Activated CD4-positive, alpha-beta T cell treated with anti-CD3 and anti-CD28 coated beads, Interleukin-2, amount 10 ng/mL, durations not matched to agents 24 days and 14 days (primary cell): ENCODE results near the gene HRH1. TPM values are rescaled to one million over a fixed set of nuclear protein-coding genes. Genes with fewer than 3 reads are reported as not detected.
"Not testable (repeated sequence)": the region's sequence is repeated elsewhere in the genome, so short reads cannot be mapped to it uniquely, and the experiment has no call there.

ENCODE experiments used
- DNase-seq: peaks from one replicate; pipeline ENCODE4 v3.0.0; 2022
- H3K27ac Mint-ChIP-seq: one replicate; pipeline ENCODE4 v1.8.0; 2022; ENCODE audit warnings: mild to moderate bottlenecking, mixed read lengths
- H3K27me3 Mint-ChIP-seq: one replicate; pipeline ENCODE4 v1.8.0; 2022; ENCODE audit warnings: mixed read lengths
- H3K36me3 Mint-ChIP-seq: one replicate; pipeline ENCODE4 v1.8.0; 2022; ENCODE audit warnings: low read depth, mild to moderate bottlenecking, mixed read lengths
- H3K4me1 Mint-ChIP-seq: one replicate; pipeline ENCODE4 v1.8.0; 2021; ENCODE audit warnings: mixed read lengths
- H3K4me3 Mint-ChIP-seq: one replicate; pipeline ENCODE4 v1.8.0; 2022; ENCODE audit warnings: mild to moderate bottlenecking, moderate library complexity, mixed read lengths
- H3K9me3 Mint-ChIP-seq: one replicate; pipeline ENCODE4 v1.8.0; 2021; ENCODE audit warnings: mixed read lengths
- intact Hi-C: fragments of 100-400 bp; cut with micrococcal nuclease; formaldehyde crosslinking; loops from one replicate; pipeline ENCODE4 v1.15.1; 2023
- total RNA-seq: library from RNA; stranded (reverse); gene quantifications from 2 replicates; pipeline ENCODE4 v1.2.3, GENCODE V29; 2022

HRH1 gene
- total RNA-seq, 1 donor from 2014 or later, result 0.42 TPM

GRCh38 chr3:11213810-11214450 lies 59.6 kb downstream of the HRH1 start:
- intact Hi-C loops, result no loop called here
- no peaks in the 10 kb centered on the region for H3K36me3 Mint-ChIP-seq
- DNase-seq, result no peak
- H3K4me3 Mint-ChIP-seq, result no peak overlapping the region
- peaks cover 15% of the 10 kb centered on the region for H3K27me3 Mint-ChIP-seq
- no peaks in the 10 kb centered on the region for H3K4me1 Mint-ChIP-seq
- no peaks in the 10 kb centered on the region for H3K9me3 Mint-ChIP-seq
- H3K27ac Mint-ChIP-seq, result no peak overlapping the region

GRCh38 chr3:11214451-11214978 lies 60.2 kb downstream of the HRH1 start:
- DNase-seq, result no peak
- Mint-ChIP-seq H3K4me1 (no peaks in the 10 kb centered on the region), H3K4me3 (no peak overlapping the region), H3K36me3 (no peaks in the 10 kb centered on the region), H3K9me3 (no peaks in the 10 kb centered on the region), H3K27me3 (peaks cover 13% of the 10 kb centered on the region), H3K27ac (no peak overlapping the region)
- intact Hi-C loops, result no loop called here

GRCh38 chr3:11217370-11217769 lies 63.1 kb downstream of the HRH1 start:
- H3K9me3 Mint-ChIP-seq, H3K4me3 Mint-ChIP-seq, H3K36me3 Mint-ChIP-seq, H3K4me1 Mint-ChIP-seq, DNase-seq, H3K27ac Mint-ChIP-seq, intact Hi-C loops: not testable (repeated sequence)
- H3K27me3 Mint-ChIP-seq, result peaks cover 17% of the 10 kb centered on the region

GRCh38 chr3:11220230-11220629 lies 65.9 kb downstream of the HRH1 start:
- H3K27ac Mint-ChIP-seq, result no peak overlapping the region

GRCh38 chr3:11221818-11222415 lies 67.6 kb downstream of the HRH1 start:
- no peaks in the 10 kb centered on the region for H3K9me3 Mint-ChIP-seq
- H3K36me3 Mint-ChIP-seq, result no peaks in the 10 kb centered on the region
- H3K4me1 Mint-ChIP-seq, result peaks cover 8% of the 10 kb centered on the region
- intact Hi-C loops, result no loop called here
- peaks cover 8% of the 10 kb centered on the region for H3K27me3 Mint-ChIP-seq
- H3K27ac Mint-ChIP-seq, result no peak overlapping the region
- DNase-seq, result no peak
- H3K4me3 Mint-ChIP-seq, result no peak overlapping the region

More at GRCh38 chr3:11220230-11220629, 65.9 kb downstream of the HRH1 start:
- no peak overlapping the region for H3K4me3 Mint-ChIP-seq
- H3K9me3 Mint-ChIP-seq, result no peaks in the 10 kb centered on the region
- H3K4me1 Mint-ChIP-seq, result peaks cover 2% of the 10 kb centered on the region
- DNase-seq, result no peak
- no peaks in the 10 kb centered on the region for H3K36me3 Mint-ChIP-seq
- intact Hi-C loops, result no loop called here
- peaks cover 8% of the 10 kb centered on the region for H3K27me3 Mint-ChIP-seq

GRCh38 chr3:11224010-11224409 lies 69.7 kb downstream of the HRH1 start:
- intact Hi-C loops, result no loop called here
- no peak for DNase-seq
- H3K36me3 Mint-ChIP-seq, result no peaks in the 10 kb centered on the region
- peaks cover 8% of the 10 kb centered on the region for H3K4me1 Mint-ChIP-seq
- no peak overlapping the region for H3K4me3 Mint-ChIP-seq
- H3K27me3 Mint-ChIP-seq, result peaks cover 6% of the 10 kb centered on the region
- no peak overlapping the region for H3K27ac Mint-ChIP-seq
- H3K9me3 Mint-ChIP-seq, result no peaks in the 10 kb centered on the region

- H3K27ac Mint-ChIP-seq, result no peak overlapping the region
- H3K9me3 Mint-ChIP-seq, result no peaks in the 10 kb centered on the region
- no peak overlapping the region for H3K4me3 Mint-ChIP-seq
- intact Hi-C loops, result no loop called here
- H3K27me3 Mint-ChIP-seq, result peaks cover 7% of the 10 kb centered on the region
- DNase-seq, result no peak
- H3K4me1 Mint-ChIP-seq, result peaks cover 8% of the 10 kb centered on the region
- H3K36me3 Mint-ChIP-seq, result no peaks in the 10 kb centered on the region
Measured at GRCh38 chr3:11224870-11225229, 70.6 kb downstream of the HRH1 start.

GRCh38 chr3:11226042-11226370 lies 71.7 kb downstream of the HRH1 start:
- H3K4me1 Mint-ChIP-seq, result peaks cover 8% of the 10 kb centered on the region
- intact Hi-C loops, result no loop called here
- H3K4me3 Mint-ChIP-seq, result no peak overlapping the region
- H3K36me3 Mint-ChIP-seq, result no peaks in the 10 kb centered on the region
- peaks cover 9% of the 10 kb centered on the region for H3K27me3 Mint-ChIP-seq
- no peak for DNase-seq
- no peaks in the 10 kb centered on the region for H3K9me3 Mint-ChIP-seq
- peak overlapping the region; percentile 8 for H3K27ac Mint-ChIP-seq

GRCh38 chr3:11228041-11228440 lies 73.7 kb downstream of the HRH1 start:
- Mint-ChIP-seq H3K36me3 (no peaks in the 10 kb centered on the region), H3K27ac (no peak overlapping the region), H3K9me3 (no peaks in the 10 kb centered on the region), H3K27me3 (peaks cover 17% of the 10 kb centered on the region), H3K4me1 (peaks cover 8% of the 10 kb centered on the region), H3K4me3 (no peak overlapping the region)
- no peak for DNase-seq
- intact Hi-C loops, result no loop called here

GRCh38 chr3:11230125-11230524 lies 75.8 kb downstream of the HRH1 start:
- Mint-ChIP-seq H3K9me3 (no peaks in the 10 kb centered on the region), H3K27me3 (peaks cover 29% of the 10 kb centered on the region), H3K4me3 (no peak overlapping the region), H3K36me3 (no peaks in the 10 kb centered on the region), H3K27ac (no peak overlapping the region), H3K4me1 (peaks cover 7% of the 10 kb centered on the region)
- no peak for DNase-seq
- intact Hi-C loops, result no loop called here

GRCh38 chr3:11230832-11231231 lies 76.5 kb downstream of the HRH1 start:
- no peak overlapping the region for H3K27ac Mint-ChIP-seq
- H3K9me3 Mint-ChIP-seq, result no peaks in the 10 kb centered on the region
- peaks cover 5% of the 10 kb centered on the region for H3K4me1 Mint-ChIP-seq
- no peak overlapping the region for H3K4me3 Mint-ChIP-seq
- DNase-seq, result no peak
- no peaks in the 10 kb centered on the region for H3K36me3 Mint-ChIP-seq
- peaks cover 33% of the 10 kb centered on the region for H3K27me3 Mint-ChIP-seq
- intact Hi-C loops, result no loop called here

GRCh38 chr3:11235385-11235784 lies 81.1 kb downstream of the HRH1 start:
- Mint-ChIP-seq H3K4me1 (peaks cover 17% of the 10 kb centered on the region), H3K36me3 (peaks cover 4% of the 10 kb centered on the region), H3K9me3 (peaks cover 12% of the 10 kb centered on the region), H3K27me3 (peaks cover 31% of the 10 kb centered on the region), H3K4me3 (no peak overlapping the region), H3K27ac (no peak overlapping the region)
- intact Hi-C loops, result loop anchor here (5.0 kb wide), 2 partner anchors 52 to 407 kb away; partner anchors contain the start of gene VGLL4
- no peak for DNase-seq

- Mint-ChIP-seq H3K9me3 (peaks cover 16% of the 10 kb centered on the region), H3K4me3 (no peak overlapping the region), H3K36me3 (peaks cover 8% of the 10 kb centered on the region), H3K4me1 (peaks cover 21% of the 10 kb centered on the region), H3K27me3 (peaks cover 27% of the 10 kb centered on the region), H3K27ac (no peak overlapping the region)
- peak; percentile 93 for DNase-seq
- intact Hi-C loops, result loop anchor here (1.0 to 5.0 kb wide), 3 partner anchors 50 to 405 kb away; partner anchors contain the start of gene VGLL4
Measured at GRCh38 chr3:11236588-11237461, 82.5 kb downstream of the HRH1 start.

GRCh38 chr3:11238060-11238459 lies 83.8 kb downstream of the HRH1 start:
- H3K36me3 Mint-ChIP-seq, result peaks cover 8% of the 10 kb centered on the region
- peak overlapping the region; percentile 33 for H3K4me3 Mint-ChIP-seq
- H3K27me3 Mint-ChIP-seq, result peaks cover 17% of the 10 kb centered on the region
- H3K4me1 Mint-ChIP-seq, result peaks cover 21% of the 10 kb centered on the region
- intact Hi-C loops, result loop anchor here (1.0 to 5.0 kb wide), 5 partner anchors 13 to 404 kb away; partner anchors contain the start of gene VGLL4
- H3K9me3 Mint-ChIP-seq, result peaks cover 16% of the 10 kb centered on the region
- DNase-seq, result peak; percentile 58
- peak overlapping the region; percentile 93 for H3K27ac Mint-ChIP-seq
